ENCODE results near the gene SPDYE9.
"Not testable (repeated sequence)": the region's sequence is repeated elsewhere in the genome, so short reads cannot be mapped to it uniquely, and the experiment has no call there.

The SPDYE9 gene

GRCh38 chr7:73085938-73086337 is at the start of gene SPDYE9:
Gene SPDYE9 (minus strand): TSS chr7:73086038. CDS start chr7:73084238, 1,800 bp downstream.
- DNase-seq, result not testable (repeated sequence)

- DNase-seq, result not testable (repeated sequence)
Measured at GRCh38 chr7:73134866-73135265, 49.0 kb upstream of the SPDYE9 start.

GRCh38 chr7:73132651-73133217 is 46.9 kb upstream of the SPDYE9 start:
- DNase-seq, result not testable (repeated sequence)

GRCh38 chr7:73130612-73131011 is 44.8 kb upstream of the SPDYE9 start:
- DNase-seq, result not testable (repeated sequence)

GRCh38 chr7:73124126-73124525 is 38.3 kb upstream of the SPDYE9 start:
- not testable (repeated sequence) for DNase-seq

- DNase-seq, result not testable (repeated sequence)
Measured at GRCh38 chr7:73122778-73123447, 37.1 kb upstream of the SPDYE9 start.

- DNase-seq, result not testable (repeated sequence)
Measured at GRCh38 chr7:73118155-73118554, 32.3 kb upstream of the SPDYE9 start.

GRCh38 chr7:73057811-73058210 is 28.0 kb downstream of the SPDYE9 start, which contains the start of gene SPDYE11:
Gene SPDYE11 (minus strand): TSS chr7:73057911. CDS start chr7:73056111, 1,800 bp downstream.
- DNase-seq, result not testable (repeated sequence)

GRCh38 chr7:73029666-73030065 is 56.2 kb downstream of the SPDYE9 start, which contains the start of gene SPDYE8:
Gene SPDYE8 (minus strand): TSS chr7:73029766. CDS start chr7:73027966, 1,800 bp downstream.
- not testable (repeated sequence) for DNase-seq
